SK-N-SH treated with all-trans-retinoic acid at 6 μM for 48 hours (cell line): ENCODE measurements around the gene RTN4IP1.

Experiments
- ATAC-seq: fragments of 200-7000 bp; cut with Tn5 transposase; 3 replicates; pipeline ENCODE4 v1.9.1; 2020; ENCODE audit warnings: mild to moderate bottlenecking, moderate library complexity
- ARNTL ChIP-seq: fragments of 450-650 bp; formaldehyde crosslinking; IDR thresholded peaks from 2 replicates; pipeline ENCODE4 v1.5.0; 2020; ENCODE audit warnings: low read depth, mild to moderate bottlenecking, moderate library complexity, borderline replicate concordance
- BACH2 ChIP-seq: fragments of 250-450 bp; sonication (Bioruptor Pico); IDR thresholded peaks from 2 replicates; pipeline ENCODE4 v1.9.0; 2021; ENCODE audit warnings: mild to moderate bottlenecking, borderline replicate concordance
- CREB5 ChIP-seq: fragments of 250-450 bp; sonication (Bioruptor Pico); IDR thresholded peaks from 2 replicates; pipeline ENCODE4 v1.5.1; 2020; ENCODE audit warnings: low read depth, mild to moderate bottlenecking, moderate library complexity
- CSDC2 ChIP-seq: fragments of 250-450 bp; sonication (Bioruptor Pico); IDR thresholded peaks from 2 replicates; pipeline ENCODE4 v1.5.0; 2020; ENCODE audit warnings: mild to moderate bottlenecking, moderate library complexity
- CSRNP3 ChIP-seq: fragments of 250-450 bp; sonication (Bioruptor Pico); IDR thresholded peaks from 2 replicates; pipeline ENCODE4 v1.5.1; 2021; ENCODE audit warnings: mild to moderate bottlenecking, moderate library complexity
- ESRRG ChIP-seq: fragments of 250-450 bp; sonication (Bioruptor Pico); IDR thresholded peaks from 2 replicates; pipeline ENCODE4 v1.6.1; 2021; ENCODE audit warnings: mild to moderate bottlenecking
- GLIS3 ChIP-seq: fragments of 250-450 bp; sonication (Bioruptor Pico); IDR thresholded peaks from 2 replicates; pipeline ENCODE4 v1.5.0; 2020; ENCODE audit warnings: mild to moderate bottlenecking, moderate library complexity
- OSR1 ChIP-seq: fragments of 250-450 bp; sonication (Bioruptor Pico); IDR thresholded peaks from 2 replicates; pipeline ENCODE4 v1.8.0; 2022; ENCODE audit warnings: moderate library complexity, mild to moderate bottlenecking, inconsistent platforms
- PATZ1 ChIP-seq: fragments of 250-450 bp; sonication (Bioruptor Pico); IDR thresholded peaks from 2 replicates; pipeline ENCODE4 v1.8.0; 2020; ENCODE audit warnings: mild to moderate bottlenecking, moderate library complexity, borderline replicate concordance
- POU6F1 ChIP-seq: fragments of 250-450 bp; sonication (Bioruptor Pico); IDR thresholded peaks from 2 replicates; pipeline ENCODE4 v1.8.0; 2021; ENCODE audit warnings: low read depth, mild to moderate bottlenecking, moderate library complexity, borderline replicate concordance
- PPARA ChIP-seq: fragments of 250-450 bp; sonication (Bioruptor Pico); IDR thresholded peaks from 2 replicates; pipeline ENCODE4 v1.5.0; 2020; ENCODE audit warnings: mild to moderate bottlenecking, borderline replicate concordance
- RARB ChIP-seq: fragments of 250-450 bp; sonication (Bioruptor Pico); IDR thresholded peaks from 2 replicates; pipeline ENCODE4 v1.8.0; 2021; ENCODE audit warnings: mild to moderate bottlenecking, moderate library complexity
- SNAI2 ChIP-seq: fragments of 250-450 bp; sonication (Bioruptor Pico); IDR thresholded peaks from 2 replicates; pipeline ENCODE4 v1.5.0; 2020; ENCODE audit warnings: mild to moderate bottlenecking, moderate library complexity
- TCF4 ChIP-seq: fragments of 250-450 bp; sonication (Bioruptor Pico); IDR thresholded peaks from 2 replicates; pipeline ENCODE4 v1.8.0; 2021; ENCODE audit warnings: mild to moderate bottlenecking, moderate library complexity, borderline replicate concordance
- TOX ChIP-seq: fragments of 250-450 bp; sonication (Bioruptor Pico); IDR thresholded peaks from 2 replicates; pipeline ENCODE4 v1.8.0; 2021; ENCODE audit warnings: mild to moderate bottlenecking, moderate library complexity, borderline replicate concordance
- TSHZ2 ChIP-seq: fragments of 250-450 bp; sonication (Bioruptor Pico); IDR thresholded peaks from 2 replicates; pipeline ENCODE4 v1.5.0; 2020; ENCODE audit warnings: mild to moderate bottlenecking, moderate library complexity
- ZC3H10 ChIP-seq: fragments of 250-450 bp; sonication (Bioruptor Pico); IDR thresholded peaks from 2 replicates; pipeline ENCODE4 v1.5.1; 2021; ENCODE audit warnings: mild to moderate bottlenecking, moderate library complexity
- ZFP3 ChIP-seq: fragments of 250-450 bp; sonication (Bioruptor Pico); IDR thresholded peaks from 2 replicates; pipeline ENCODE4 v1.5.0; 2020; ENCODE audit warnings: mild to moderate bottlenecking, moderate library complexity
- ZFP30 ChIP-seq: fragments of 450-650 bp; formaldehyde crosslinking; IDR thresholded peaks from 2 replicates; pipeline ENCODE4 v1.5.0; 2022; ENCODE audit warnings: mild to moderate bottlenecking, moderate library complexity
- ZNF565 ChIP-seq: fragments of 450-650 bp; formaldehyde crosslinking; conservative IDR thresholded peaks from 2 replicates; pipeline ENCODE4 v1.5.0; 2020; ENCODE audit warnings: low read depth, mild to moderate bottlenecking, moderate library complexity
- ZNF70 ChIP-seq: fragments of 450-650 bp; formaldehyde crosslinking; IDR thresholded peaks from 2 replicates; pipeline ENCODE4 v1.5.0; 2020; ENCODE audit warnings: mild to moderate bottlenecking, moderate library complexity
- ZNF8 ChIP-seq: fragments of 450-650 bp; formaldehyde crosslinking; IDR thresholded peaks from 2 replicates; pipeline ENCODE4 v1.5.0; 2020; ENCODE audit warnings: mild to moderate bottlenecking, moderate library complexity

The RTN4IP1 gene

GRCh38 chr6:106539936-106540335 is 89.4 kb downstream of the RTN4IP1 start:
- no peak for ATAC-seq

GRCh38 chr6:106538145-106538544 is 91.2 kb downstream of the RTN4IP1 start:
- ATAC-seq: no peak
- no peak for TF ChIP-seq TSHZ2
- TF ChIP-seq PATZ1 (CRISPR knock-in tag): no peak
- no peak for TF ChIP-seq ZNF8 (CRISPR knock-in tag)
- TF ChIP-seq ZFP30: no peak
- no peak for TF ChIP-seq SNAI2
- TF ChIP-seq ZFP3 (CRISPR knock-in tag): no peak
- TF ChIP-seq CSRNP3: no peak
- no peak for TF ChIP-seq GLIS3 (CRISPR knock-in tag)
- no peak for TF ChIP-seq TOX (CRISPR knock-in tag)

More at GRCh38 chr6:106539936-106540335, 89.4 kb downstream of the RTN4IP1 start:
- TF ChIP-seq ZNF565 (CRISPR knock-in tag): no peak
- no peak for TF ChIP-seq TSHZ2
- no peak for TF ChIP-seq CSDC2 (CRISPR knock-in tag)
- no peak for TF ChIP-seq ZFP3 (CRISPR knock-in tag)
- TF ChIP-seq ESRRG (CRISPR knock-in tag): no peak
- no peak for TF ChIP-seq OSR1 (CRISPR knock-in tag)
- no peak for TF ChIP-seq SNAI2
- no peak for TF ChIP-seq ZFP30
- no peak for TF ChIP-seq ARNTL (CRISPR knock-in tag)
- TF ChIP-seq ZNF70 (CRISPR knock-in tag): no peak
- no peak for TF ChIP-seq ZC3H10 (CRISPR knock-in tag)
- TF ChIP-seq CSRNP3: no peak
- TF ChIP-seq TCF4 (CRISPR knock-in tag): no peak
- no peak for TF ChIP-seq PPARA (CRISPR knock-in tag)

GRCh38 chr6:106537662-106538061 is 91.6 kb downstream of the RTN4IP1 start:
- no peak for ATAC-seq
- TF ChIP-seq TSHZ2 (no peak), ESRRG (CRISPR knock-in tag) (no peak), TOX (CRISPR knock-in tag) (no peak), BACH2 (CRISPR knock-in tag) (no peak), POU6F1 (CRISPR knock-in tag) (no peak), RARB (CRISPR knock-in tag) (no peak), ZNF565 (CRISPR knock-in tag) (no peak), CREB5 (CRISPR knock-in tag) (no peak), ZFP30 (no peak), GLIS3 (CRISPR knock-in tag) (no peak), SNAI2 (no peak)
